Activated naive CD8-positive, alpha-beta T cell treated with anti-CD3 and anti-CD28 coated beads, Interleukin-2, amount 10 ng/mL, durations not matched to agents 7 days and 5 days (primary cell): ENCODE results near the gene SLC1A1. TPM values are rescaled to one million over a fixed set of nuclear protein-coding genes. Genes with fewer than 3 reads are reported as not detected.
"Not testable (repeated sequence)": the region's sequence is repeated elsewhere in the genome, so short reads cannot be mapped to it uniquely, and the experiment has no call there.

Experiments used
- ATAC-seq: fragments of 150-1000 bp; cut with Tn5 transposase; one replicate; pipeline ENCODE4 v1.10.0; 2021; ENCODE audit warnings: low read depth, moderate library complexity
- POLR2A ChIA-PET: fragments of 350-600 bp; sonication (Branson Sonifier 250); formaldehyde crosslinking; loops from one replicate; lab custom pipeline; 2021; ENCODE audit warnings: antibody characterized with exemption; lab: Charles Lee
- DNase-seq: peaks from one replicate; pipeline ENCODE4 v3.0.0; 2021
- H3K27ac Mint-ChIP-seq: one replicate; pipeline ENCODE4 v1.8.0; 2022; ENCODE audit warnings: mild to moderate bottlenecking, mixed read lengths
- H3K27me3 Mint-ChIP-seq: one replicate; pipeline ENCODE4 v1.8.0; 2022; ENCODE audit warnings: mild to moderate bottlenecking, moderate library complexity, mixed read lengths
- H3K36me3 Mint-ChIP-seq: one replicate; pipeline ENCODE4 v1.8.0; 2021; ENCODE audit warnings: mild to moderate bottlenecking, mixed read lengths
- H3K4me1 Mint-ChIP-seq: one replicate; pipeline ENCODE4 v1.8.0; 2021; ENCODE audit warnings: mixed read lengths
- H3K4me3 Mint-ChIP-seq: one replicate; pipeline ENCODE4 v1.8.0; 2022; ENCODE audit warnings: mild to moderate bottlenecking, moderate library complexity, mixed read lengths
- H3K9me3 Mint-ChIP-seq: one replicate; pipeline ENCODE4 v1.8.0; 2021; ENCODE audit warnings: mixed read lengths
- total RNA-seq, 2 experiments: library from RNA; stranded (reverse); gene quantifications; one replicate each; pipeline ENCODE4 v1.2.3, GENCODE V29; 2021

Gene SLC1A1
- total RNA-seq, 2 experiments from 2014 or later: 0.11 TPM; not detected in 1

DNA sequence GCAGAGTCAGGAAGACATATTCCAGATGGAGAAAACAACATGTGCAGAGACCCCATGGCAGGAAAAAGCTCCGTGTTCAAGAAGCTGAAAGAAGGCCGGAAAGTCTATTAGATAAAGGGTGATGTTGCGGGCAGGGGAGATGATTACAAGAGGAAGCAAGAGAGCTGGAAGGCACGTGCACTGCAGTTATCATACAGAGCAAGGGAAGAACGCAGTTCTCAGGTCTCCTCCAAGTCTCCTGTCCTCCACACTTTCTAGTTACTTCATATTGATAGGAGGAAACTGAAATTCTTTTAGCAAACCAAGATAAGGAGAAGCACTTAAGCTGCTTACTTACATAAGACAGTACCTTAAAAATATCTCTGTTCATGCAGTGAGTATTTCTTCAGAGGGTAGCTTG is 113.6 kb downstream of the SLC1A1 start:
- Mint-ChIP-seq H3K9me3 (no peaks in the 10 kb centered on the region), H3K27ac (no peak overlapping the region), H3K27me3 (no peaks in the 10 kb centered on the region), H3K4me1 (peaks cover 10% of the 10 kb centered on the region), H3K4me3 (no peak overlapping the region), H3K36me3 (no peaks in the 10 kb centered on the region)
- POLR2A ChIA-PET: interaction anchor here (1.8 kb wide), 1 partner anchor 137 kb away, joined by 7 read pairs; the partner anchor contains the start of gene AK3
- DNase-seq (no peak), ATAC-seq (no peak)

DNA sequence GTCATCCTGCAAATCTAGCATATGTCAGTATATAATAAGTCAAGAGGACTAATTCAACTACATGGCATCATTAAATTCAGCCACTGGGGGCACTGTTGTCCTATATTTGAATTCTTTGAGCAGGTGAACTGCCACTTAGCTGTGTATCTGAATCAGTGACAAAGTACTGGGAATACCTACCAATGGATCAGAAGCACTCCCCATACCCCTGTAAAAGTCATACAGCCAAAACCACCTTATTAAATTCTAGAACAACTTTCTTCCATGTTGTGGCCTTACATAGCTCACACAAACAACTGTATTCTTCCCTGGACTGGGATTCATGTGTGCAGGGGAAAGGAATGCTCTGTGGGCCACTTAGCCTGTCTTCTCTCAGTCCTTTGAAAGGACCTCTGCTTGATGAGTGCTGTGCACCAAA is 114.4 kb downstream of the SLC1A1 start:
- Mint-ChIP-seq H3K9me3 (no peaks in the 10 kb centered on the region), H3K27ac (no peak overlapping the region), H3K4me1 (peaks cover 10% of the 10 kb centered on the region), H3K4me3 (no peak overlapping the region), H3K27me3 (no peaks in the 10 kb centered on the region), H3K36me3 (no peaks in the 10 kb centered on the region)
- peak; percentile 85 for ATAC-seq
- POLR2A ChIA-PET: interaction anchor here (0.6 to 1.8 kb wide), 2 partner anchors 136 to 226 kb away, joined by 3 to 7 read pairs; partner anchors contain the start of gene AK3
- DNase-seq: no peak

DNA sequence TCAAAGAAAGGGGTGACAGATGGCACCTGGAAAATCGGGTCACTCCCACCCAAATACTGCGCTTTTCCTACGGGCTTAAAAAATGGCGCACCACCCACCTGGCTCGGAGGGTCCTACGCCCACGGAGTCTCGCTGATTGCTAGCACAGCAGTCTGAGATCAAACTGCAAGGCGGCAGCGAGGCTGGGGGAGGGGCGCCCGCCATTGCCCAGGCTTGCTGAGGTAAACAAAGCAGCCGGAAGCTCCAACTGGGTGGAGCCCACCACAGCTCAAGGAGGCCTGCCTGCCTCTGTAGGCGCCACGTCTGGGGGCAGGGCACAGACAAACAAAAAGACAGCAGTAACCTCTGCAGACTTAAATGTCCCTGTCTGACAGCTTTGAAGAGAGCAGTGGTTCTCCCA is 115.8 kb downstream of the SLC1A1 start:
- H3K4me1 Mint-ChIP-seq, H3K36me3 Mint-ChIP-seq, ATAC-seq, POLR2A ChIA-PET, H3K27me3 Mint-ChIP-seq, H3K9me3 Mint-ChIP-seq, H3K27ac Mint-ChIP-seq: not testable (repeated sequence)
- peak overlapping the region; percentile 19 for H3K4me3 Mint-ChIP-seq
- peak; percentile 47 for DNase-seq

DNA sequence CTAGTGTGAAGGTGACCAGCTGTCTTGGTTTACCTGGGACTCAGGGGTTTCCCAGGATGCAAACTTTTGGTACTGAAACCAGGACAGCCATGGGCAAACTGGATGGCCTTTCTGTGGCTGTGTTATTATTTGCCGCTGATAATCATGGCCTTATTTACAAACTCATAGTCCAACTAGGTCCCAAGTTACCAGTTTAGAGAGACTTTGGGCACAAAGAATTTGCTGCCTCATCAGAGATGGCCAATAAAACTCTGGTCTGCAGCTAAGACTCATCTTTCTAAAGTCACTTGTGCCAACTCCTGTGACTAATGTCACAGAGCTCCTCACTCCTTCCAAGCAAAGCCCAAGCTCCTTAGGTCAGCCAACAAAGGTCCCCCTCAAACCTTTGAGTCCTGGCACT is 124.4 kb downstream of the SLC1A1 start:
- Mint-ChIP-seq H3K27me3 (peaks cover 19% of the 10 kb centered on the region), H3K27ac (no peak overlapping the region), H3K4me1 (peaks cover 6% of the 10 kb centered on the region), H3K4me3 (no peak overlapping the region), H3K9me3 (peaks cover 4% of the 10 kb centered on the region), H3K36me3 (peaks cover 1% of the 10 kb centered on the region)
- ATAC-seq (no peak), DNase-seq (no peak)
- POLR2A ChIA-PET: no interaction called here

DNA sequence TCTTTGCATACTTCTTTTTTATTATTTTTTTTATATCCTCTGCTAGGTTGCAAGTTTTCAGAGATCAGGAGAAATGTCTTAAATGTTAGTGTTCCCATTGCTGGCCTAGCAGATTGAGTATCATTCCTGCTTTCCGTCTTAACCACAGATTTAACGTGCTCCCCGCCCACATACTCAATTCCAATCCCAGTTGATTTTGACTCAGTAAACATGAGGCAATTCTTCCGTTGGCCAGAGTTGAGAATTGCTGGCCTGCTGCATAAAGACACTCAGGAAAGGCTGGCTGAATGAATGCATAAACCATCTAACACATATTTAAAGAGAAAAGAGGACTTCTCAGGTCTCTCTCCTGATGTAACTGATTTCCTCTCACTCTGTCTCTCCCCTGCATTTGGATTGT is 125.0 kb downstream of the SLC1A1 start:
- Mint-ChIP-seq H3K27me3 (peaks cover 19% of the 10 kb centered on the region), H3K9me3 (peaks cover 6% of the 10 kb centered on the region), H3K27ac (no peak overlapping the region), H3K4me1 (peaks cover 12% of the 10 kb centered on the region), H3K4me3 (no peak overlapping the region), H3K36me3 (peaks cover 2% of the 10 kb centered on the region)
- POLR2A ChIA-PET: no interaction called here
- ATAC-seq: no peak
- DNase-seq: no peak

DNA sequence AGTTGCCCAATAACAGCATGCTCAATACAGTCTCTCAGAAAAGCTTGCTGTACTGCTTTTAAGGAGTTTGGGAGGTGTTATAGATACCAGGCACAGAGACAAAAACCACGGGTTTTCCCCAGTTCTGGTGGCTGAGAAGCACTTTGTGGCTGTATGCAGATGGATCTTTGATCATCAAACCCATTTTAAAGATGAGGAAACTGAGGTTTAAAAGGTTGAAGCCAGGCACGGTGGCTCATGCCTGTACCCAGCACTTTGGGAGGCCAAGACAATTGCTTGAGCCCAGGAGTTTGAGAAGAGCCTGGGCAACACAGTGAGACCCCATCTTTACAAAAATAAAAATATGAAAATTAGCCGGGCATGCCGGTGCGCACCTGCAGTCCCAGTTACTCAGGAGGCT is 125.5 kb downstream of the SLC1A1 start:
- Mint-ChIP-seq H3K27me3 (peaks cover 19% of the 10 kb centered on the region), H3K36me3 (peaks cover 6% of the 10 kb centered on the region), H3K4me3 (no peak overlapping the region), H3K9me3 (peaks cover 6% of the 10 kb centered on the region), H3K27ac (no peak overlapping the region), H3K4me1 (peaks cover 17% of the 10 kb centered on the region)
- ATAC-seq: no peak
- POLR2A ChIA-PET: no interaction called here
- no peak for DNase-seq

DNA sequence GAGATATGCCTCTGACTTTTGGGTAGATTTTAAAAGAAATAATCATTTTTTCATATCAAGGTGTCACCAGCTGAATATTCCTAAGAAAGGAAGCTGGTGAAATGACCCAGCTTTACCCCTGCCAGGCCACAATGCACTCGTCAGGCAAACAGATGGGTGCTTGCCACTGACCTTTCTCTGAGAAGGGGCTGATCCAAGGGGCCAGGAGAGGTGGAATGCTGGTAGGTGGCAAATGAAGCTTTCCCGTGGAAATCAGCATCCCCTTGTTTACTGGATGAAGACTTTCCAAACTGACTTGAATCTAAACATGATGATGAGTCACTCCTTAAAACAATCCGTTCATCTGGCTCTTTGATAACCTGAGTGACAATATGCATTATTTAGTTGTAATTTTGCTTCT is 127.5 kb downstream of the SLC1A1 start:
- DNase-seq: no peak
- Mint-ChIP-seq H3K27ac (no peak overlapping the region), H3K9me3 (peaks cover 4% of the 10 kb centered on the region), H3K4me3 (no peak overlapping the region), H3K36me3 (peaks cover 10% of the 10 kb centered on the region), H3K4me1 (peaks cover 17% of the 10 kb centered on the region), H3K27me3 (peaks cover 19% of the 10 kb centered on the region)
- POLR2A ChIA-PET: interaction anchor here (0.6 kb wide), 1 partner anchor 238 kb away, joined by 3 read pairs; no protein-coding TSS in a partner anchor
- no peak for ATAC-seq

DNA sequence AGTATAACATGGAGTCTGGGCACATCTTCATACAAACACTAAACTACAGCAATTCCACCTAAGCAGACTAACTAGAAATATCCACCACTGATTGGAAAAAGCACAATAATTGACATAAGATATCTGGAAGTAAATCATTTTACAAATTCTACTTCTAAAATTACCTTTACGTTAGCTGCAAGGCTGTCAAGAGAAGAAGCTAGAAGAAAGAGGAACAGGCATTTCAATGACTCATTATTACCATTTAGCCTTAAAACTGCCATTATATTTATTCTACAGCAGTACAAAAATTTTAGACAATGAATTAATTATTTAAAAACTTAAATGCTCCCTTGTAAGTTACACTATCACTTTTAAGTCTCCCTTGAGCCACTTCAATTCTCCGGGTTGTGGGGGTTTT is 128.4 kb downstream of the SLC1A1 start:
- ATAC-seq: no peak
- no peak for DNase-seq
- peaks cover 10% of the 10 kb centered on the region for H3K36me3 Mint-ChIP-seq
- H3K27me3 Mint-ChIP-seq: peaks cover 19% of the 10 kb centered on the region
- H3K4me3 Mint-ChIP-seq: no peak overlapping the region
- H3K27ac Mint-ChIP-seq: no peak overlapping the region
- POLR2A ChIA-PET: no interaction called here
- peaks cover 17% of the 10 kb centered on the region for H3K4me1 Mint-ChIP-seq
- H3K9me3 Mint-ChIP-seq: peaks cover 4% of the 10 kb centered on the region

DNA sequence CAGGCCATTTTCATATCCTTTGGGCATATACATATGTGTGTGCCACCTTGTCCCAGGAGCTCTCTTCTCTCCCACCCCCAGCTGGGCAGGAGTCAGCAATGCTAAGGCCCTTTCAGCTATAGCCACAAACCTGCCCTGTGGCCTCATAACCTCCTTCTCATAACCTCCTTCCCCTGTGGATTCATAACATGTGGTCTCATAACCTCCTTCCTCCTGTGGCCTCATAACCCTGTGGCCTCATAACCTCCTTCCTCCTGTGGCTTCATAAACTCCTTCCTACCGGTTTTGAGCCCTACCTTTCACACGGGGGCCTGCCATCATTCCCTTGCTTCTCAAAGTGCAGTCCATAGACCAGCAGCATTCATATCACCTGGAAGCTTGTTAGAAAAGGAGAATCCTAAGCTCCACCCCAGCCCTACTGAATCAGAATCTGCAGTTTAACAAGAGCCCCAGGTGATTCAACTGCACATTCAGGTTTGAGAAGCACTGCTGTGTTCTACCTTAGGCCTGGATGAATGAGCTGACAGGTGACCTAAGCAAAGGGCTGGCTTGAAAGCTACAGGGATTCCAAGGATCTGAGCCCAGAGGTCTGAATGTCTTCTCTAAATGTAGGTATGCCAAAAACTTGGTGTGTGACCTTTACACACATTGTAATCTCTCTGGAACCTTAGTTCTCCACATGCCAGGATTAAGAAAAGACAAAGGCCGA is 129.9 kb downstream of the SLC1A1 start:
- ATAC-seq (peak; percentile 88), DNase-seq (peak; percentile 43)
- POLR2A ChIA-PET: no interaction called here
- Mint-ChIP-seq H3K27me3 (peaks cover 15% of the 10 kb centered on the region), H3K4me3 (peak overlapping the region; percentile 62), H3K4me1 (peaks cover 15% of the 10 kb centered on the region), H3K9me3 (peaks cover 2% of the 10 kb centered on the region), H3K27ac (peak overlapping the region; percentile 63), H3K36me3 (peaks cover 10% of the 10 kb centered on the region)

DNA sequence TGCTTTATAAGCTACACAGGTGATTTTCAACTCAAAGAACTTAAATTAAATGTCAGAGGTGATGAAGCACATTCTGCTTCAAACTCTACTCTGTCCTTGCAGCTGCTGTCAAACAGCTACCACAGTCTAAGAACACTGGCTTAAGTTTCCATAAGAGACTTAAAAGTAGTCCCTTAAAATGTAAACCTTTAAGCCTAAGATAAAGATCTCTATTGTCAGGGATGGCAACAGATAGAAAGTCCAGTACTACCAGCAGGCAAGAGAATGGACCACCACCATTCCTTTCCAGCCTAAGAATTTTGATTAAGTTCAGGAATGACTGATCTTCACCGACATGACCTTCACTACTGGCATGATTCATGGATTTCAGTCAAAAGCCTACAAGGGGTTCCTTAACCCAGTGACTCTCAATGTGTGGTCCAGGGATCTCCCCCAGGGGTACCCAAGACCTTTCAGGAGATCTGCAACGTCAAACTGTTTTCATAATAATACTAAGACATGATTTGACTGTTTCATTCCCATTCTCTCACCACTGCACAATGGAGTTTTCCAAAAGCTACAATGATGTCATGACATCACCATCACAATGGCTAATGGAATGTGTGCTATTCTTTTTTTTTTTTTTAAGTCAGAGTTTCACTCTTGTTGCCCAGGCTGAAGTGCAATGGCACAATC is 130.8 kb downstream of the SLC1A1 start:
- H3K36me3 Mint-ChIP-seq: peaks cover 10% of the 10 kb centered on the region
- H3K27ac Mint-ChIP-seq: no peak overlapping the region
- no peak for ATAC-seq
- H3K4me1 Mint-ChIP-seq: peaks cover 13% of the 10 kb centered on the region
- no peak for DNase-seq
- H3K4me3 Mint-ChIP-seq: no peak overlapping the region
- POLR2A ChIA-PET: no interaction called here
- H3K9me3 Mint-ChIP-seq: peaks cover 2% of the 10 kb centered on the region
- peaks cover 15% of the 10 kb centered on the region for H3K27me3 Mint-ChIP-seq

DNA sequence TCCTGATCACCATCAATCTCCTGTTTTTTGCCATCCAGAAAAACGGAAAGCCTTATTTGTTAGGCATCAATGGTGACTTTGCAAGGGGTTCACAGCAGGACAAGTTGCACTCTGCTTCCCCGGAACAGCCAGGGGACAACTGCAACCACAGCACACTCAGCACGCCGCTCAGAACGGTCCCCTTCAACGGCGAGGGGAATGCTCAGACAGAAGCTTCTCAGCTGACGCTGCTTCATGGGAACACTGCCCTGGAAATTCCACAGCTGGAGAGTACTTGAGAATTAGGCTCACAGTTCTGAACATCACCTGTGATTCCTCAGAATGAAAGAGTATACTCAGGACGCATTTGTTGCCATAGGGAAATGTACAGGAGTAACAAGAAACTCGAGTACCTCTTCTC is 131.7 kb downstream of the SLC1A1 start:
- POLR2A ChIA-PET: no interaction called here
- H3K27me3 Mint-ChIP-seq: peaks cover 22% of the 10 kb centered on the region

DNA sequence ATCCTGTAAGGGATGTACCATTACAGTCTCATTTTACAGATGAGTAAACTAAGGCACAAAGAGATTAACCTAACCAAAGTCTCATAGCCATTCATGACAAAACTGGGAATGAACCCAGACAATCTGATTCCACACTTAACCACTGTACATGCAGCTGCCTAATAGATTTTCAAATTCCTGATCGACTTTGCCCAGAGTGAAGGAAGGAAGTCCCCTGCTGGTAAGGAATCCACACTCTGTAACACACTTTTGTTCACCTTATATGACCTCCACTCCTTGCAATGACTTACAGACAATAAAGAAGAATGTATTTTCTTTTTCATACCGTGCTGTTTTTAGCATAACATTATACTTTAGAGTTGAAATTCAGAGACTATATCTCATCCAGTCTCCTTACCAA is 140.6 kb downstream of the SLC1A1 start:
- POLR2A ChIA-PET: no interaction called here
- no peak for DNase-seq
- Mint-ChIP-seq H3K36me3 (no peaks in the 10 kb centered on the region), H3K9me3 (no peaks in the 10 kb centered on the region), H3K27me3 (peaks cover 10% of the 10 kb centered on the region), H3K4me3 (no peak overlapping the region), H3K27ac (no peak overlapping the region), H3K4me1 (no peaks in the 10 kb centered on the region)
- no peak for ATAC-seq

More for the DNA sequence above, 131.7 kb downstream of the SLC1A1 start:
- Mint-ChIP-seq H3K27ac (no peak overlapping the region), H3K9me3 (peaks cover 2% of the 10 kb centered on the region), H3K36me3 (peaks cover 10% of the 10 kb centered on the region), H3K4me1 (peaks cover 13% of the 10 kb centered on the region), H3K4me3 (no peak overlapping the region)
- ATAC-seq (no peak), DNase-seq (no peak)
